K562 (cell line): ENCODE measurements around the gene DYNC2I2. TPM values are rescaled to one million over a fixed set of nuclear protein-coding genes. Genes with fewer than 3 reads are reported as not detected.
A peak's percentile ranks its signal among the peaks of the same experiment; 100 is the strongest.

ENCODE experiments used
- ATAC-seq: fragments of 200-7000 bp; cut with Tn5 transposase; 3 replicates; pipeline ENCODE4 v1.9.1; 2020; ENCODE audit warnings: moderate library complexity
- BruUV-seq: library from RNA; stranded (reverse); fragments of 400-500 nt; replicated peaks from 2 replicates; lab custom pipeline; 2021; lab: Mats Ljungman, UMichigan
- CTCF ChIA-PET: fragments of 300-600 bp; formaldehyde crosslinking; extraction: SDS; loops from one replicate; lab custom pipeline; 2021; ENCODE audit warnings: low intra/inter-chr PET ratio; lab: Yijun Ruan, JAX
- POLR2A ChIA-PET: fragments of 300-600, 350-650 bp; sonication (Branson Sonifier 250); formaldehyde crosslinking; extraction: SDS; loops from one replicate; lab custom pipeline; 2021; ENCODE audit warnings: antibody characterized with exemption, inconsistent platforms; lab: Yijun Ruan, JAX
- DNase-seq, 4 experiments: peaks; one replicate each; pipeline versions ENCODE4 v3.0.0 to v3.0.0-alpha.2; 2011 to 2018; ENCODE audit warnings: low spot score in 3 of 4, mixed read lengths in 3 of 4; ENCODE audit errors: extremely low read depth in 1 of 4
- FAIRE-seq: peaks from 2 replicates; lab custom pipeline; 2011; peaks lifted over from hg19 to GRCh38; lab: Jason Lieb, UNC
- H2AFZ ChIP-seq: 2 replicates; pipeline ENCODE4 v1.6.0; 2011; ENCODE audit warnings: low read depth, low read length, control low read depth, inconsistent platforms
- H3K27ac ChIP-seq: fragments of 200-600 bp; 3 replicates; pipeline ENCODE4 v1.8.0; 2011; ENCODE audit warnings: low read depth, mild to moderate bottlenecking, control low read depth, inconsistent platforms, low read length, moderate library complexity, mixed read lengths; ENCODE audit errors: extremely low read depth
- H3K27me3 ChIP-seq, 2 experiments: fragments of 300-600 bp in 1 of 2; 2 replicates in 1 of 2; 3 replicates in 1 of 2; pipeline versions ENCODE4 v1.6.0 to v1.8.0; 2011; ENCODE audit warnings: inconsistent platforms in 2 of 2, low read length in 2 of 2, mild to moderate bottlenecking in 1 of 2, mixed read lengths in 1 of 2, moderate library complexity in 1 of 2; ENCODE audit not compliant: control insufficient read depth in 2 of 2, insufficient read depth in 2 of 2
- H3K36me3 ChIP-seq: fragments of 300-600 bp; 3 replicates; pipeline ENCODE4 v1.8.0; 2011; ENCODE audit warnings: mild to moderate bottlenecking, low read length, inconsistent platforms; ENCODE audit not compliant: control insufficient read depth, insufficient read depth
- H3K4me1 ChIP-seq, 2 experiments: fragments of 200-600 bp in 1 of 2; replicated peaks in 1 of 2; 2 replicates in 1 of 2; 3 replicates in 1 of 2; pipeline versions ENCODE4 v1.5.1 to v1.8.0; 2011; ENCODE audit warnings: inconsistent platforms in 2 of 2, low read length in 2 of 2, mild to moderate bottlenecking in 1 of 2, mixed read lengths in 1 of 2, moderate library complexity in 1 of 2; ENCODE audit not compliant: control insufficient read depth in 2 of 2, insufficient read depth in 2 of 2
- H3K4me2 ChIP-seq: 2 replicates; pipeline ENCODE4 v1.6.1; 2011; ENCODE audit warnings: low read length, control low read depth, inconsistent platforms, mixed read lengths; ENCODE audit not compliant: insufficient read depth
- H3K4me3 ChIP-seq: fragments of 200-600 bp; sonication (generic), shearing (Covaris generic); 2 replicates; pipeline ENCODE4 v1.5.1; 2016; ENCODE audit warnings: control low read depth, inconsistent platforms
- H3K79me2 ChIP-seq: fragments of 200-600 bp; 3 replicates; pipeline ENCODE4 v1.8.0; 2011; ENCODE audit warnings: low read length, inconsistent platforms; ENCODE audit not compliant: control insufficient read depth, insufficient read depth
- H3K9ac ChIP-seq, 2 experiments: 2 replicates each; pipeline versions ENCODE4 v1.6.0 to v1.6.1; 2011; ENCODE audit warnings: low read depth in 2 of 2, low read length in 2 of 2, control low read depth in 1 of 2, inconsistent platforms in 1 of 2, mild to moderate bottlenecking in 1 of 2, mixed read lengths in 1 of 2; ENCODE audit not compliant: insufficient read depth in 1 of 2
- H3K9me1 ChIP-seq: one replicate; pipeline ENCODE4 v1.6.0; 2011; ENCODE audit warnings: inconsistent platforms, mild to moderate bottlenecking, low read length, moderate library complexity; ENCODE audit not compliant: control insufficient read depth, insufficient read depth
- H3K9me3 ChIP-seq: replicated peaks from 2 replicates; pipeline ENCODE4 v1.5.1; 2011; ENCODE audit warnings: low read depth, low read length, inconsistent platforms; ENCODE audit not compliant: control insufficient read depth, insufficient read depth
- H4K20me1 ChIP-seq: replicated peaks from 2 replicates; pipeline ENCODE4 v1.6.1; 2011; ENCODE audit warnings: low read length, inconsistent platforms, mixed read lengths; ENCODE audit not compliant: control insufficient read depth, insufficient read depth
- ATF7 ChIP-seq: fragments of 450-650 bp; IDR thresholded peaks from 2 replicates; pipeline ENCODE4 v1.7.1; 2014; ENCODE audit warnings: mild to moderate bottlenecking, moderate library complexity
- CREB5 ChIP-seq: fragments of 250-450 bp; sonication (Bioruptor Pico); IDR thresholded peaks from 2 replicates; pipeline ENCODE4 v1.5.0; 2020; ENCODE audit warnings: mild to moderate bottlenecking
- CTCFL ChIP-seq: IDR thresholded peaks from 2 replicates; pipeline ENCODE4 v1.6.1; 2011; ENCODE audit warnings: borderline replicate concordance, low read depth, mild to moderate bottlenecking, moderate library complexity, low read length; ENCODE audit not compliant: insufficient read depth, poor library complexity, severe bottlenecking
- DDX20 ChIP-seq: fragments of 450-650 bp; IDR thresholded peaks from 2 replicates; pipeline ENCODE4 v1.6.1; 2016; ENCODE audit warnings: missing genetic modification characterization, low read depth, mild to moderate bottlenecking, missing compliant biosample characterization, moderate library complexity
- HDAC2 ChIP-seq: fragments of 450-650 bp; IDR thresholded peaks from 2 replicates; pipeline ENCODE4 v1.6.1; 2016; ENCODE audit warnings: mild to moderate bottlenecking
- RBM15 ChIP-seq: fragments of 200-400 bp; formaldehyde crosslinking; IDR thresholded peaks from 2 replicates; pipeline ENCODE4 v1.6.1; 2018; ENCODE audit warnings: mild to moderate bottlenecking, low read length, moderate library complexity; ENCODE audit not compliant: insufficient read depth
- RCOR1 ChIP-seq, 2 experiments: IDR thresholded peaks; 2 replicates each; pipeline ENCODE4 v1.6.1; 2012; ENCODE audit warnings: low read depth in 2 of 2, low read length in 2 of 2, borderline replicate concordance in 1 of 2, improper control_type of control experiment in 1 of 2
- THAP12 ChIP-seq: fragments of 250-450 bp; sonication (Bioruptor Pico); IDR thresholded peaks from 2 replicates; pipeline ENCODE4 v1.9.0; 2021; ENCODE audit warnings: mild to moderate bottlenecking, inconsistent platforms
- ZFPM2 ChIP-seq: fragments of 250-450 bp; sonication (Bioruptor Pico); IDR thresholded peaks from 2 replicates; pipeline ENCODE4 v1.5.1; 2022; ENCODE audit warnings: mild to moderate bottlenecking
- ZNF41 ChIP-seq: fragments of 250-450 bp; sonication (Bioruptor Pico); conservative IDR thresholded peaks from 2 replicates; pipeline ENCODE4 v1.4.0; 2020; ENCODE audit warnings: mild to moderate bottlenecking
- whole genome bisulfite sequencing: fragments of 100-300 bp; shearing (Covaris generic); methylation state at CpG from one replicate; pipeline ENCODE4 v1.1.6; 2016; ENCODE audit warnings: low coverage, mixed read lengths; ENCODE audit not compliant: insufficient coverage; ENCODE audit errors: missing lambda C conversion rate; 5-methylcytosine and 5-hydroxymethylcytosine counted together
- in situ Hi-C: fragments of 300-500 bp; cut with MboI; formaldehyde crosslinking; loops from 4 replicates; pipeline ENCODE4 v1.15.0; 2018; ENCODE audit warnings: inconsistent platforms, mixed read lengths
- intact Hi-C: fragments of 100-400 bp; cut with micrococcal nuclease; formaldehyde crosslinking; loops from 2 replicates; pipeline ENCODE4 v1.14.2; 2022
- polyA plus RNA-seq, 8 experiments: library from polyadenylated mRNA; depleted of rRNA in 4 of 8; stranded (reverse) in 5 of 8; unstranded in 3 of 8; fragments of >200 nt; fragmentation: Nextera tagmentation in 2 of 8; fragmentation: Illumina TruSeq in 1 of 8; extraction: Ambion mirVana in 2 of 8; extraction: Trizol in 1 of 8; gene quantifications; 2 replicates each; pipeline versions ENCODE4 v1.2.1 to v1.2.3, GENCODE V29; 2011 to 2014; ENCODE audit warnings: inconsistent platforms in 1 of 8, missing spikeins in 1 of 8
- total RNA-seq, 7 experiments: library from RNA; depleted of rRNA in 6 of 7; stranded (reverse); fragments of >200 nt in 6 of 7; fragmentation: Illumina TruSeq in 2 of 7; extraction: Trizol in 2 of 7; gene quantifications; 2 replicates each; pipeline versions ENCODE4 v1.2.1 to v1.2.3, GENCODE V29; 2011 to 2021; ENCODE audit warnings: low replicate concordance in 1 of 7

The DYNC2I2 gene
- total and polyA plus RNA-seq, 9 of the 15 experiments (the other 6 are each of a cell fraction or from before 2014, with no cell fraction given): 1.5 to 249 (median 70.0) TPM

GRCh38 chr9:128653908-128654307 is 2.7 kb downstream of the DYNC2I2 start:
- Histone ChIP-seq H3K4me3 (no peak overlapping the region), H3K9me1 (no peaks in the 10 kb centered on the region), H3K9ac (0 out of 4 replicates have a peak overlapping the region, but pooled peaks of 1 of the 2 experiments have one; percentile 49), H2AFZ (no peak overlapping the region), H3K27me3 (no peaks in the 10 kb centered on the region; a peak in 1 of 5 replicates), H4K20me1 (no peaks in the 10 kb centered on the region), H3K4me2 (no peak overlapping the region), H3K79me2 (peaks cover 35% of the 10 kb centered on the region), H3K9me3 (no peaks in the 10 kb centered on the region), H3K36me3 (peaks cover 17% of the 10 kb centered on the region; the same call in 2 of the 3 replicates), H3K4me1 (peaks cover 5 to 28% of the 10 kb centered on the region in 2 experiments; a peak in 4 of 5 replicates), H3K27ac (no peak overlapping the region; the same call in 2 of the 3 replicates)
- TF ChIP-seq CREB5: no peak
- no peak for TF ChIP-seq HDAC2
- TF ChIP-seq ATF7: no peak
- TF ChIP-seq RBM15: no peak
- no peak for TF ChIP-seq ZFPM2 (CRISPR knock-in tag)
- no peak for TF ChIP-seq ZNF41 (CRISPR knock-in tag)
- no peak for TF ChIP-seq RCOR1 (IDR thresholded peaks at IDR 0.05; ENCODE audit: borderline replicate concordance in 1 of 2, low read depth in 2 of 2, low read length in 2 of 2)
- TF ChIP-seq CTCFL: no peak
- TF ChIP-seq DDX20: no peak
- no peak for TF ChIP-seq THAP12 (CRISPR knock-in tag)
- 96% methylated on average over 8 of the region's 8 CpGs for WGBS
- FAIRE-seq: no peak
- no peak for DNase-seq
- in situ Hi-C loops: loop anchor here (5.0 kb wide), 1 partner anchor 1018 kb away; no protein-coding TSS in a partner anchor
- ChIA-PET POLR2A (interaction anchor here (0.6 to 1.0 kb wide), 2 partner anchors 8 to 15 kb away, joined by 3 to 4 read pairs; no protein-coding TSS in a partner anchor), CTCF (no interaction called here)
- intact Hi-C loops: no loop called here
- no TSS peak for BruUV-seq
- no peak for ATAC-seq
